GM12878 (cell line): Measurements from ENCODE around the gene NPAS2. TPM values are rescaled to one million over a fixed set of nuclear protein-coding genes. Genes with fewer than 3 reads are reported as not detected.

Experiments used
- ATAC-seq: fragments of 200-7000 bp; cut with Tn5 transposase; 3 replicates; pipeline ENCODE4 v1.9.1; 2020; ENCODE audit warnings: mild to moderate bottlenecking, moderate library complexity
- BruUV-seq: library from RNA; stranded (reverse); fragments of 400-500 nt; replicated peaks from 2 replicates; lab custom pipeline; 2021; lab: Mats Ljungman, UMichigan
- CTCF ChIA-PET: fragments of 300-600 bp; sonication (Branson Sonifier 250); formaldehyde crosslinking; extraction: SDS; loops from one replicate; lab custom pipeline; 2021; ENCODE audit warnings: inconsistent platforms; lab: Yijun Ruan, JAX
- POLR2A ChIA-PET: fragments of 350-600 bp; formaldehyde crosslinking; extraction: SDS; loops from one replicate; lab custom pipeline; 2021; ENCODE audit warnings: inconsistent platforms; lab: Charles Lee
- RAD21 ChIA-PET: fragments of 300-600 bp; sonication (Branson Sonifier 250); formaldehyde crosslinking; loops from one replicate; lab custom pipeline; 2023; ENCODE audit warnings: antibody characterized with exemption; ENCODE audit not compliant: unreplicated experiment; lab: Charles Lee
- SMC1A ChIA-PET: fragments of 300-600 bp; sonication (Branson Sonifier 250); formaldehyde crosslinking; loops from one replicate; lab custom pipeline; 2023; ENCODE audit not compliant: unreplicated experiment, uncharacterized antibody; lab: Charles Lee
- DNase-seq: peaks from one replicate; pipeline ENCODE4 v3.0.0-alpha.2; 2011; ENCODE audit warnings: low read depth, low spot score
- FAIRE-seq: peaks from 3 replicates; lab custom pipeline; 2011; peaks lifted over from hg19 to GRCh38; lab: Jason Lieb, UNC
- H2AFZ ChIP-seq: 2 replicates; pipeline ENCODE4 v1.6.0; 2011; ENCODE audit warnings: low read depth, low read length, control low read depth; ENCODE audit not compliant: control insufficient read depth
- H3K27ac ChIP-seq: 2 replicates; pipeline ENCODE4 v1.5.1; 2011; ENCODE audit warnings: control low read depth; ENCODE audit not compliant: control insufficient read depth, insufficient read depth
- H3K27me3 ChIP-seq, 2 experiments: replicated peaks in 1 of 2; 2 replicates each; pipeline versions ENCODE4 v1.6.0 to v1.6.1; 2011; ENCODE audit warnings: low read length in 1 of 2; ENCODE audit not compliant: control insufficient read depth in 2 of 2, insufficient read depth in 2 of 2
- H3K36me3 ChIP-seq, 2 experiments: 2 replicates each; pipeline ENCODE4 v1.5.1; 2011; ENCODE audit warnings: low read length in 1 of 2; ENCODE audit not compliant: control insufficient read depth in 2 of 2, insufficient read depth in 2 of 2
- H3K4me1 ChIP-seq: 2 replicates; pipeline ENCODE4 v1.6.1; 2011; ENCODE audit warnings: mild to moderate bottlenecking, low read length, moderate library complexity, mixed read lengths; ENCODE audit not compliant: control insufficient read depth, insufficient read depth
- H3K4me2 ChIP-seq: 2 replicates; pipeline ENCODE4 v1.6.0; 2011; ENCODE audit warnings: control low read depth; ENCODE audit not compliant: control insufficient read depth, insufficient read depth
- H3K4me3 ChIP-seq: fragments of 200-600 bp; sonication (generic); 2 replicates; pipeline ENCODE4 v1.5.1; 2016
- H3K79me2 ChIP-seq: 2 replicates; pipeline ENCODE4 v1.6.0; 2011; ENCODE audit warnings: low read length; ENCODE audit not compliant: control insufficient read depth, insufficient read depth
- H3K9ac ChIP-seq: 2 replicates; pipeline ENCODE4 v1.8.0; 2011; ENCODE audit warnings: low read length, control low read depth, mixed read lengths; ENCODE audit not compliant: control insufficient read depth, insufficient read depth
- H3K9me3 ChIP-seq: replicated peaks from 3 replicates; pipeline ENCODE4 v1.5.1; 2011; ENCODE audit warnings: mild to moderate bottlenecking, low read length; ENCODE audit not compliant: control insufficient read depth, insufficient read depth
- H4K20me1 ChIP-seq: 2 replicates; pipeline ENCODE4 v1.6.0; 2011; ENCODE audit not compliant: control insufficient read depth, insufficient read depth
- ATF7 ChIP-seq: fragments of 450-650 bp; IDR thresholded peaks from 2 replicates; pipeline ENCODE4 v1.6.1; 2016; ENCODE audit warnings: low read depth, mild to moderate bottlenecking
- FOXK2 ChIP-seq: fragments of 450-650 bp; IDR thresholded peaks from 2 replicates; pipeline ENCODE4 v1.6.1; 2017; ENCODE audit warnings: mild to moderate bottlenecking, moderate library complexity
- KAT2A ChIP-seq: conservative IDR thresholded peaks from 2 replicates; pipeline ENCODE4 v1.6.1; 2011; ENCODE audit warnings: low read depth, low read length; ENCODE audit not compliant: control insufficient read depth
- NBN ChIP-seq: fragments of 450-650 bp; IDR thresholded peaks from 2 replicates; pipeline ENCODE4 v1.6.1; 2016
- NFYA ChIP-seq: IDR thresholded peaks from 2 replicates; pipeline ENCODE4 v1.6.1; 2011; ENCODE audit warnings: low read depth, mild to moderate bottlenecking, low read length, improper control_type of control experiment, borderline replicate concordance
- PBX3 ChIP-seq: IDR thresholded peaks from 2 replicates; pipeline ENCODE4 v1.6.1; 2011; ENCODE audit warnings: mild to moderate bottlenecking, low read depth, low read length, moderate library complexity; ENCODE audit not compliant: insufficient replicate concordance
- PKNOX1 ChIP-seq: fragments of 450-650 bp; IDR thresholded peaks from 2 replicates; pipeline ENCODE4 v1.6.1; 2016; ENCODE audit warnings: mild to moderate bottlenecking
- SUPT20H ChIP-seq: IDR thresholded peaks from 2 replicates; pipeline ENCODE4 v1.6.1; 2011; ENCODE audit warnings: low read depth, mild to moderate bottlenecking, low read length, moderate library complexity, borderline replicate concordance; ENCODE audit not compliant: control insufficient read depth
- WGBS: methylation state at CpG from one replicate; pipeline ENCODE4 v1.1.6; 2016; ENCODE audit warnings: low lambda C conversion rate; ENCODE audit not compliant: insufficient replicate concordance, insufficient coverage; ENCODE audit errors: missing lambda C conversion rate; 5-methylcytosine and 5-hydroxymethylcytosine counted together
- in situ Hi-C: fragments of 300-500 bp; cut with MboI; formaldehyde crosslinking; loops from 9 replicates; pipeline ENCODE4 v1.14.3; 2018; ENCODE audit warnings: mixed read lengths
- intact Hi-C: fragments of 100-400 bp; cut with micrococcal nuclease; formaldehyde crosslinking; loops from one replicate; pipeline ENCODE4 v1.14.2; 2022; ENCODE audit not compliant: unreplicated experiment
- polyA plus RNA-seq, 11 experiments: library from polyadenylated mRNA; depleted of rRNA in 4 of 11; unstranded in 6 of 11; stranded (reverse) in 5 of 11; fragments of >200 nt; fragmentation: Nextera tagmentation in 4 of 11; fragmentation: Illumina TruSeq in 1 of 11; extraction: Ambion mirVana in 4 of 11; extraction: Trizol in 1 of 11; gene quantifications; 1 replicate in 1 of 11; 2 replicates in 10 of 11; pipeline versions ENCODE4 v1.2.1 to v1.2.3, GENCODE V29; 2011 to 2016; ENCODE audit warnings: inconsistent platforms in 2 of 11, missing spikeins in 2 of 11, low read depth in 1 of 11
- total RNA-seq, 4 experiments: library from RNA; depleted of rRNA in 3 of 4; stranded (reverse); fragments of >200 nt in 3 of 4; fragmentation: Illumina TruSeq in 1 of 4; extraction: Trizol in 1 of 4; gene quantifications; 2 replicates each; pipeline versions ENCODE4 v1.2.1 to v1.2.3, GENCODE V29; 2013 to 2021
- TF ChIP-seq, protein P1 (sequence below): fragments of 450-650 bp; IDR thresholded peaks from 2 replicates; pipeline ENCODE4 v1.6.1; 2018; ENCODE audit warnings: borderline replicate concordance, mild to moderate bottlenecking; ENCODE audit not compliant: partially characterized antibody
- TF ChIP-seq, protein P2 (sequence below): IDR thresholded peaks from 2 replicates; pipeline ENCODE4 v1.6.1; 2012; ENCODE audit warnings: mild to moderate bottlenecking, low read depth, low read length

The NPAS2 gene
- total and polyA plus RNA-seq, 10 of the 15 experiments (the other 5 are each of a cell fraction or from before 2014, with no cell fraction given): 0.08 TPM; not detected in 9

DNA sequence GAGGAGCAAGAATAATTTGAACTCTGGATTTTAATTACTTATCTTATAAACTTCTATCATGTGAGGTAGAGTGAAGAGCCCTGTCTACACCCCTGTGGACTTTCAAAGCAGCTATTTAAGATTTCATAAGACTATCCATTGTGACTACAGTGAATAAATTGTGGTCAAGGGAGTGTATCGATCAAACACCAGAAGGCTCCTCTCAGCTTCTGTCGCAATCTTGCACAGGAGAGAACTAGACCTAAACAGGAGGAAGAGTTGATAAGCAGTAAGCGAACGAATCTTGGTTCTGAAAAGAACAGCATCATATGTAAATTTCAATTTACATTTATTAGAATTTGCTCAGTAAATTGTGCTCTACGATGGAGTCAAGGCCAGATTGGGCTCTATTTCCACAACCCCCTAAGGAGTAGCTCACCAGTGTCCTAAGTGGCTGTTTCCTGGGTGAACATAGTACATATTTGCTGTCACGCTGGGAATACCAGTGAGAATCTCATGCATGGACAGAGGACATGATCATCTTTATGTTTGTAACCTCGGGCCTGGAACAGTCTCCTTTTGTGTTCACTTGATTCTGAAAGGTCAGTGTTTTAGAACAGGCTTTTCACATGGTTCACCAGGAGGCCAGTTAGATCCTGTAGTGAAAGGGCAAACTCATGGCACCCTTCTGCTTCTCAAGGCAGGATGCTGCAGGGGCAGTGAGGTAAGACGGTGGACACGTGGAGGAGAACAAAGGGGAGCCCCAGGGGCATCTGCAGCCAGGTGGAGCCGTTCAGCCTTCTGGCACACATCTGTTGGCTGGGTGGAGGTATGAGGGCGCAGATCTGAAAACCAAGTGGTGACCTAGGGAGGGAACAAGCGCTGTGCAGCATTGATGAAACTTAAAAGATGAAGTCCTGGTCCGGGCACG lies 33.3 kb downstream of the NPAS2 start (continued):
- no peak for TF ChIP-seq NFYA

DNA sequence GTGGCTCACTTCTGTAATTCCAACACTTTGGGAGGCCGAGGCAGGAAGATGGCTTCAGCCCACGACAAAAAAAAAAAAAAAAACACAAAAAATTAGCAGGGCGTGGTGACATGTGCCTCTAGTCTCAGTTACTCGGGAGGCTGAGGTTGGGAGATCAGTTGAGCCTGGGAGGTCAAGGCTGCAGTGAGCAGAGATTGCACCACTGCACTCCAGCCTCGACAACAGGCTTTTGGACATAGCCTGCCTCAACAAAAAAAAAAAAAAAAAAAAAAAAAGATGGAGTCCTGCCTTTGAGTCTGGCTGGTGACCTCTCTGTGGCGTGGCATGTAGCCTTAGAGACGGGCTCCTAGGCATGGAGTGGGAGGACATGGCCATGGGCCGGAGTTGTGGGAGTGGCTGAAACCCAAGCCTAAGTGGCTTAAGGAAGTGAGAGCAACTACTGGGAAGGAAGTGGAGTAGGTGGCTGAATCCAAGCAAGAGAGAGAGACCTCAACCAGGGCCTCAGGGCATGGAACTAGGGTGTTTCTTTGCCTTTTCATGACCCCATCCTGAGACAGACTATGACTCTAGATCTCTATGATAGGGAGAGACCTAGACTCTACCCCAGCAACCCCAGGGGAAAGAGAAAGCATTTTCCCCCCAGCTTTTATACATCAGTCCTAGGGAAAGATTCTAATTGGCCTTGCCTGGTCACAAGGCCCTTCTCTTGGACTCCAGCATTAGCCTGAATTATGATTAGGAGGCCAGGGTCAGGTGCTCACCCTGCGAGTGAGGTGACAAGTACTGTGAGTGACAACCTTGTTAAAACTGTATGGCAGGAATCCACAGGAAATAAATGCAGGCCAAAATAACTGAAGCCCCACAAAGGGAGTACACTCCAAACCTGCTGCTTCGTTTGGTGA lies 34.2 kb downstream of the NPAS2 start:
- Histone ChIP-seq H3K4me2 (no peak overlapping the region), H3K27ac (no peak overlapping the region), H2AFZ (no peak overlapping the region), H4K20me1 (no peaks in the 10 kb centered on the region), H3K4me3 (no peak overlapping the region), H3K9me3 (no peaks in the 10 kb centered on the region), H3K9ac (no peak overlapping the region), H3K4me1 (no peaks in the 10 kb centered on the region), H3K36me3 (no peaks in the 10 kb centered on the region), H3K79me2 (no peaks in the 10 kb centered on the region), H3K27me3 (peaks cover 0 to 1% of the 10 kb centered on the region in 2 experiments; a peak in 2 of 4 replicates)
- intact Hi-C loops (no loop called here), in situ Hi-C loops (no loop called here)
- ChIA-PET SMC1A (no interaction called here), CTCF (no interaction called here), RAD21 (no interaction called here), POLR2A (no interaction called here)
- BruUV-seq: no TSS peak
- no peak for FAIRE-seq
- no peak for DNase-seq
- ATAC-seq: no peak
- 34% methylated on average over 10 of the region's 10 CpGs for WGBS
- TF ChIP-seq, protein P1, sequence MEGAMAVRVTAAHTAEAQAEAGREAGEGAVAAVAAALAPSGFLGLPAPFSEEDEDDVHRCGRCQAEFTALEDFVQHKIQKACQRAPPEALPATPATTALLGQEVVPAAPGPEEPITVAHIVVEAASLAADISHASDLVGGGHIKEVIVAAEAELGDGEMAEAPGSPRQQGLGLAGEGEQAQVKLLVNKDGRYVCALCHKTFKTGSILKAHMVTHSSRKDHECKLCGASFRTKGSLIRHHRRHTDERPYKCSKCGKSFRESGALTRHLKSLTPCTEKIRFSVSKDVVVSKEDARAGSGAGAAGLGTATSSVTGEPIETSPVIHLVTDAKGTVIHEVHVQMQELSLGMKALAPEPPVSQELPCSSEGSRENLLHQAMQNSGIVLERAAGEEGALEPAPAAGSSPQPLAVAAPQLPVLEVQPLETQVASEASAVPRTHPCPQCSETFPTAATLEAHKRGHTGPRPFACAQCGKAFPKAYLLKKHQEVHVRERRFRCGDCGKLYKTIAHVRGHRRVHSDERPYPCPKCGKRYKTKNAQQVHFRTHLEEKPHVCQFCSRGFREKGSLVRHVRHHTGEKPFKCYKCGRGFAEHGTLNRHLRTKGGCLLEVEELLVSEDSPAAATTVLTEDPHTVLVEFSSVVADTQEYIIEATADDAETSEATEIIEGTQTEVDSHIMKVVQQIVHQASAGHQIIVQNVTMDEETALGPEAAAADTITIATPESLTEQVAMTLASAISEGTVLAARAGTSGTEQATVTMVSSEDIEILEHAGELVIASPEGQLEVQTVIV: no peak
- TF ChIP-seq KAT2A (no peak), ATF7 (no peak), SUPT20H (no peak), NBN (no peak), PKNOX1 (no peak), FOXK2 (no peak), NFYA (no peak), PBX3 (no peak)
- TF ChIP-seq, protein P2, sequence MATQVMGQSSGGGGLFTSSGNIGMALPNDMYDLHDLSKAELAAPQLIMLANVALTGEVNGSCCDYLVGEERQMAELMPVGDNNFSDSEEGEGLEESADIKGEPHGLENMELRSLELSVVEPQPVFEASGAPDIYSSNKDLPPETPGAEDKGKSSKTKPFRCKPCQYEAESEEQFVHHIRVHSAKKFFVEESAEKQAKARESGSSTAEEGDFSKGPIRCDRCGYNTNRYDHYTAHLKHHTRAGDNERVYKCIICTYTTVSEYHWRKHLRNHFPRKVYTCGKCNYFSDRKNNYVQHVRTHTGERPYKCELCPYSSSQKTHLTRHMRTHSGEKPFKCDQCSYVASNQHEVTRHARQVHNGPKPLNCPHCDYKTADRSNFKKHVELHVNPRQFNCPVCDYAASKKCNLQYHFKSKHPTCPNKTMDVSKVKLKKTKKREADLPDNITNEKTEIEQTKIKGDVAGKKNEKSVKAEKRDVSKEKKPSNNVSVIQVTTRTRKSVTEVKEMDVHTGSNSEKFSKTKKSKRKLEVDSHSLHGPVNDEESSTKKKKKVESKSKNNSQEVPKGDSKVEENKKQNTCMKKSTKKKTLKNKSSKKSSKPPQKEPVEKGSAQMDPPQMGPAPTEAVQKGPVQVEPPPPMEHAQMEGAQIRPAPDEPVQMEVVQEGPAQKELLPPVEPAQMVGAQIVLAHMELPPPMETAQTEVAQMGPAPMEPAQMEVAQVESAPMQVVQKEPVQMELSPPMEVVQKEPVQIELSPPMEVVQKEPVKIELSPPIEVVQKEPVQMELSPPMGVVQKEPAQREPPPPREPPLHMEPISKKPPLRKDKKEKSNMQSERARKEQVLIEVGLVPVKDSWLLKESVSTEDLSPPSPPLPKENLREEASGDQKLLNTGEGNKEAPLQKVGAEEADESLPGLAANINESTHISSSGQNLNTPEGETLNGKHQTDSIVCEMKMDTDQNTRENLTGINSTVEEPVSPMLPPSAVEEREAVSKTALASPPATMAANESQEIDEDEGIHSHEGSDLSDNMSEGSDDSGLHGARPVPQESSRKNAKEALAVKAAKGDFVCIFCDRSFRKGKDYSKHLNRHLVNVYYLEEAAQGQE: no peak
